HEK293 (cell line): ENCODE measurements around the gene LMBRD2.

Source experiments
- CTCF ChIA-PET: fragments of 350-600 bp; formaldehyde crosslinking; extraction: SDS; loops from one replicate; lab custom pipeline; 2021; ENCODE audit warnings: antibody characterized with exemption; lab: Yijun Ruan, JAX
- POLR2A ChIA-PET: fragments of 300-600 bp; formaldehyde crosslinking; extraction: SDS; loops from one replicate; lab custom pipeline; 2020; ENCODE audit warnings: antibody characterized with exemption, inconsistent platforms; lab: Yijun Ruan, JAX
- H3K27ac ChIP-seq: fragments of 200-500 bp; sonication (Bioruptor generic); 2 replicates; pipeline ENCODE4 v1.5.1; 2014; ENCODE audit warnings: low read depth, low read length, control low read depth, inconsistent platforms; ENCODE audit errors: extremely low read depth
- H3K36me3 ChIP-seq, 2 experiments: fragments of 200-500 bp in 1 of 2; sonication (Bioruptor generic) in 1 of 2; 1 replicate in 1 of 2; 2 replicates in 1 of 2; pipeline ENCODE4 v1.5.1; 2014 to 2017; ENCODE audit warnings: inconsistent platforms in 2 of 2, low read length in 2 of 2; ENCODE audit not compliant: control insufficient read depth in 2 of 2, insufficient read depth in 1 of 2
- H3K4me1 ChIP-seq: fragments of 200-500 bp; sonication (Bioruptor generic); 2 replicates; pipeline ENCODE4 v1.5.1; 2014; ENCODE audit warnings: mild to moderate bottlenecking, low read length, inconsistent platforms; ENCODE audit not compliant: control insufficient read depth, insufficient read depth
- H3K4me3 ChIP-seq: 2 replicates; pipeline ENCODE4 v1.5.1; 2011; ENCODE audit warnings: low read depth, mild to moderate bottlenecking, control low read depth, low read length, moderate library complexity
- H3K9me3 ChIP-seq: fragments of 200-500 bp; sonication (Bioruptor generic); 2 replicates; pipeline ENCODE4 v1.5.1; 2014; ENCODE audit warnings: low read depth, low read length, inconsistent platforms; ENCODE audit not compliant: control insufficient read depth, insufficient read depth
- CTCF ChIP-seq: fragments of 450-650 bp; formaldehyde crosslinking; IDR thresholded peaks from 2 replicates; pipeline ENCODE4 v1.5.1; 2016; ENCODE audit warnings: missing biosample characterization, missing genetic modification characterization
- GLIS1 ChIP-seq: fragments of 450-650 bp; formaldehyde crosslinking; IDR thresholded peaks from 2 replicates; pipeline ENCODE4 v1.5.1; 2016; ENCODE audit warnings: missing biosample characterization, missing genetic modification characterization
- GLIS2 ChIP-seq: fragments of 450-650 bp; formaldehyde crosslinking; IDR thresholded peaks from 2 replicates; pipeline ENCODE4 v1.5.1; 2016; ENCODE audit warnings: missing biosample characterization, missing genetic modification characterization
- HOXA7 ChIP-seq: sonication (generic); formaldehyde crosslinking; IDR thresholded peaks from 2 replicates; pipeline ENCODE4 v1.8.1; 2022; ENCODE audit warnings: missing genetic modification reagents, borderline replicate concordance
- TRIM28 ChIP-seq: IDR thresholded peaks from 2 replicates; pipeline ENCODE4 v1.6.1; 2011; ENCODE audit warnings: low read length, control low read depth, borderline replicate concordance
- ZNF394 ChIP-seq: fragments of 450-650 bp; formaldehyde crosslinking; IDR thresholded peaks from 2 replicates; pipeline ENCODE4 v1.5.1; 2016; ENCODE audit warnings: missing biosample characterization, missing genetic modification characterization, mild to moderate bottlenecking, moderate library complexity, borderline replicate concordance
- ZNF514 ChIP-seq: fragments of 450-650 bp; formaldehyde crosslinking; IDR thresholded peaks from 2 replicates; pipeline ENCODE4 v1.5.1; 2016; ENCODE audit warnings: missing biosample characterization, missing genetic modification characterization
- ZNF610 ChIP-seq: fragments of 450-650 bp; formaldehyde crosslinking; IDR thresholded peaks from 2 replicates; pipeline ENCODE4 v1.5.1; 2016; ENCODE audit warnings: missing biosample characterization, missing genetic modification characterization, borderline replicate concordance
- ZNF768 ChIP-seq: fragments of 450-650 bp; formaldehyde crosslinking; IDR thresholded peaks from 2 replicates; pipeline ENCODE4 v1.5.1; 2018; ENCODE audit warnings: missing biosample characterization, mild to moderate bottlenecking, missing genetic modification characterization
- ZNF791 ChIP-seq: fragments of 450-650 bp; formaldehyde crosslinking; IDR thresholded peaks from 2 replicates; pipeline ENCODE4 v1.5.1; 2016; ENCODE audit warnings: missing biosample characterization, missing genetic modification characterization
- ZSCAN16 ChIP-seq: fragments of 450-650 bp; formaldehyde crosslinking; IDR thresholded peaks from 2 replicates; pipeline ENCODE4 v1.5.1; 2016; ENCODE audit warnings: missing biosample characterization, missing genetic modification characterization
- ZSCAN18 ChIP-seq: fragments of 450-650 bp; formaldehyde crosslinking; IDR thresholded peaks from 2 replicates; pipeline ENCODE4 v1.5.1; 2016; ENCODE audit warnings: missing biosample characterization, missing genetic modification characterization
- TF ChIP-seq, protein P1 (sequence below): fragments of 450-650 bp; formaldehyde crosslinking; IDR thresholded peaks from 2 replicates; pipeline ENCODE4; 2016; ENCODE audit warnings: missing biosample characterization, missing genetic modification characterization
- TF ChIP-seq, protein P2 (sequence below): fragments of 450-650 bp; formaldehyde crosslinking; IDR thresholded peaks from 2 replicates; pipeline ENCODE4 v1.5.1; 2016; ENCODE audit warnings: missing biosample characterization, missing genetic modification characterization, borderline replicate concordance
- TF ChIP-seq, protein P3 (sequence below): fragments of 450-650 bp; IDR thresholded peaks from 2 replicates; pipeline ENCODE4 v1.5.1; 2018; ENCODE audit warnings: missing biosample characterization, mild to moderate bottlenecking, missing genetic modification characterization
- TF ChIP-seq, protein P4 (sequence below): fragments of 450-650 bp; formaldehyde crosslinking; IDR thresholded peaks from 2 replicates; pipeline ENCODE4 v1.5.1; 2016; ENCODE audit warnings: missing biosample characterization, missing genetic modification characterization

The LMBRD2 gene

DNA sequence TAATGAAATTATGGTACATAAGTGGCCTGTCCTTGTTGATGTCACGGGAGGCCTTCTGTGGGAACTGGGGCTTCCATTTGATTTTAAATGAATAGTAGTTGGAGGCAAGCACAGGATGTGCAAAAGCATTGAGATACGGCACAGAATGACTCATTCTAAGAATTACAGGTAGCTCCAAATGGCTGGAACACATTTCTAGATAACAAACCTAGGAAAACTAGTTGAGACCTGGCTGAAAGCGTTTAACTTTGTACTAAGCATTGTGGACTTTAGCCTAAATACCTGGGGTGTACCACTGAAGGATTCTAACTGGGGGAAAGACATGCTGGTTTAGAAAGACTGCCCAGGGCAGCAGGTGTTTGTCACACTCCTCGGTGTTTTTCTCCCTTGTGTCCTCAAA is 9.7 kb upstream of the LMBRD2 start:
- CTCF ChIA-PET: interaction anchor here (0.6 to 1.6 kb wide), 4 partner anchors 8 to 345 kb away, joined by 3 to 4 read pairs (median 4); no protein-coding TSS in a partner anchor
- no peaks in the 10 kb centered on the region for H3K4me1 ChIP-seq
- TF ChIP-seq ZSCAN18 (tag by site-specific recombination) (no peak), TRIM28 (no peak), ZSCAN16 (no peak), ZNF514 (no peak), ZNF394 (tag by site-specific recombination) (no peak)
- TF ChIP-seq, protein P1, sequence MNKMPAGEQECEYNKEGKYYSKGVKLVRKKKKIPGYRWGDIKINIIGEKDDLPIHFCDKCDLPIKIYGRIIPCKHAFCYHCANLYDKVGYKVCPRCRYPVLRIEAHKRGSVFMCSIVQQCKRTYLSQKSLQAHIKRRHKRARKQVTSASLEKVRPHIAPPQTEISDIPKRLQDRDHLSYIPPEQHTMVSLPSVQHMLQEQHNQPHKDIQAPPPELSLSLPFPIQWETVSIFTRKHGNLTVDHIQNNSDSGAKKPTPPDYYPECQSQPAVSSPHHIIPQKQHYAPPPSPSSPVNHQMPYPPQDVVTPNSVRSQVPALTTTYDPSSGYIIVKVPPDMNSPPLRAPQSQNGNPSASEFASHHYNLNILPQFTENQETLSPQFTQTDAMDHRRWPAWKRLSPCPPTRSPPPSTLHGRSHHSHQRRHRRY (tag by site-specific recombination): no peak
- TF ChIP-seq, protein P2, sequence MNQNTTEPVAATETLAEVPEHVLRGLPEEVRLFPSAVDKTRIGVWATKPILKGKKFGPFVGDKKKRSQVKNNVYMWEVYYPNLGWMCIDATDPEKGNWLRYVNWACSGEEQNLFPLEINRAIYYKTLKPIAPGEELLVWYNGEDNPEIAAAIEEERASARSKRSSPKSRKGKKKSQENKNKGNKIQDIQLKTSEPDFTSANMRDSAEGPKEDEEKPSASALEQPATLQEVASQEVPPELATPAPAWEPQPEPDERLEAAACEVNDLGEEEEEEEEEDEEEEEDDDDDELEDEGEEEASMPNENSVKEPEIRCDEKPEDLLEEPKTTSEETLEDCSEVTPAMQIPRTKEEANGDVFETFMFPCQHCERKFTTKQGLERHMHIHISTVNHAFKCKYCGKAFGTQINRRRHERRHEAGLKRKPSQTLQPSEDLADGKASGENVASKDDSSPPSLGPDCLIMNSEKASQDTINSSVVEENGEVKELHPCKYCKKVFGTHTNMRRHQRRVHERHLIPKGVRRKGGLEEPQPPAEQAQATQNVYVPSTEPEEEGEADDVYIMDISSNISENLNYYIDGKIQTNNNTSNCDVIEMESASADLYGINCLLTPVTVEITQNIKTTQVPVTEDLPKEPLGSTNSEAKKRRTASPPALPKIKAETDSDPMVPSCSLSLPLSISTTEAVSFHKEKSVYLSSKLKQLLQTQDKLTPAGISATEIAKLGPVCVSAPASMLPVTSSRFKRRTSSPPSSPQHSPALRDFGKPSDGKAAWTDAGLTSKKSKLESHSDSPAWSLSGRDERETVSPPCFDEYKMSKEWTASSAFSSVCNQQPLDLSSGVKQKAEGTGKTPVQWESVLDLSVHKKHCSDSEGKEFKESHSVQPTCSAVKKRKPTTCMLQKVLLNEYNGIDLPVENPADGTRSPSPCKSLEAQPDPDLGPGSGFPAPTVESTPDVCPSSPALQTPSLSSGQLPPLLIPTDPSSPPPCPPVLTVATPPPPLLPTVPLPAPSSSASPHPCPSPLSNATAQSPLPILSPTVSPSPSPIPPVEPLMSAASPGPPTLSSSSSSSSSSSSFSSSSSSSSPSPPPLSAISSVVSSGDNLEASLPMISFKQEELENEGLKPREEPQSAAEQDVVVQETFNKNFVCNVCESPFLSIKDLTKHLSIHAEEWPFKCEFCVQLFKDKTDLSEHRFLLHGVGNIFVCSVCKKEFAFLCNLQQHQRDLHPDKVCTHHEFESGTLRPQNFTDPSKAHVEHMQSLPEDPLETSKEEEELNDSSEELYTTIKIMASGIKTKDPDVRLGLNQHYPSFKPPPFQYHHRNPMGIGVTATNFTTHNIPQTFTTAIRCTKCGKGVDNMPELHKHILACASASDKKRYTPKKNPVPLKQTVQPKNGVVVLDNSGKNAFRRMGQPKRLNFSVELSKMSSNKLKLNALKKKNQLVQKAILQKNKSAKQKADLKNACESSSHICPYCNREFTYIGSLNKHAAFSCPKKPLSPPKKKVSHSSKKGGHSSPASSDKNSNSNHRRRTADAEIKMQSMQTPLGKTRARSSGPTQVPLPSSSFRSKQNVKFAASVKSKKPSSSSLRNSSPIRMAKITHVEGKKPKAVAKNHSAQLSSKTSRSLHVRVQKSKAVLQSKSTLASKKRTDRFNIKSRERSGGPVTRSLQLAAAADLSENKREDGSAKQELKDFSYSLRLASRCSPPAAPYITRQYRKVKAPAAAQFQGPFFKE (tag by site-specific recombination): no peak
- TF ChIP-seq, all 188 proteins: peak for 0
- Histone ChIP-seq H3K9me3 (no peaks in the 10 kb centered on the region), H3K4me3 (no peak overlapping the region), H3K27ac (no peak overlapping the region), H3K36me3 (peaks cover 45 to 100% of the 10 kb centered on the region in 2 experiments; a peak in 2 of 3 replicates)
- POLR2A ChIA-PET: interaction anchor here (0.6 to 1.9 kb wide), 3 partner anchors 9 to 19 kb away, joined by 3 to 9 read pairs (median 3); partner anchors contain the start of genes LMBRD2 and SKP2

- no peak overlapping the region for H3K4me3 ChIP-seq
- ChIA-PET CTCF (interaction anchor here (1.0 to 1.6 kb wide), 3 partner anchors 81 to 346 kb away, joined by 3 to 4 read pairs (median 4); no protein-coding TSS in a partner anchor), POLR2A (interaction anchor here (0.8 to 1.9 kb wide), 2 partner anchors 8 to 9 kb away, joined by 3 to 9 read pairs; partner anchors contain the start of genes LMBRD2 and SKP2)
- peaks cover 37 to 100% of the 10 kb centered on the region in 2 experiments; a peak in 2 of 3 replicates for H3K36me3 ChIP-seq
- no peaks in the 10 kb centered on the region for H3K4me1 ChIP-seq
- H3K27ac ChIP-seq: no peak overlapping the region
- no peak for TF ChIP-seq ZNF791
- no peak for TF ChIP-seq ZNF610 (tag by site-specific recombination)
- no peak for TF ChIP-seq ZNF768 (tag by site-specific recombination)
- TF ChIP-seq, all 188 proteins: peak for 0
- H3K9me3 ChIP-seq: no peaks in the 10 kb centered on the region
These were observed 8.9 kb upstream of the LMBRD2 start for GRCh38 chr5:36160617-36161016.

DNA sequence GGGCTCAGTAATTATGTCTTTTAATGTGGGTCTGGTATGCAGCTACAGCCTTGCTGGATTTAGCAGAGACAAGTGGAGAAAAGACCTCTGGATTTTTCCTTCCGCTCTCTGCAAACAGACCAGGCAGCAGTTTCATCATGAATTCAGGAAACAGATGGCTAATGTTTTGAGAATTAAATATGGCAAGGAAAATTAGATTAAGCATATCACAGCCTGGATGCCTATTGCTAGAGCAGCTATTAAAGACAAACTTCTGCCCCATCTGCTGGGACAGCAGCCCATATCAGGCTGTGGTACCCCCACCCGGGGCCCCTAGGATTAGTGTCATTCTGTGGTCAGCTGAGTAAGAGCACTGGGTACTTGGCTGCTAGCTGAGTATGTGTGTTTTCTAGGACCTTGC is 6.5 kb upstream of the LMBRD2 start:
- peaks cover 23 to 100% of the 10 kb centered on the region in 2 experiments for H3K36me3 ChIP-seq
- H3K27ac ChIP-seq: no peak overlapping the region
- no peaks in the 10 kb centered on the region for H3K9me3 ChIP-seq
- H3K4me1 ChIP-seq: peaks cover 2% of the 10 kb centered on the region
- ChIA-PET CTCF (interaction anchor here (0.6 kb wide), 1 partner anchor 354 kb away, joined by 3 read pairs; no protein-coding TSS in a partner anchor), POLR2A (interaction anchor here (0.7 kb wide), 1 partner anchor 10 kb away, joined by 3 read pairs; no protein-coding TSS in a partner anchor)
- H3K4me3 ChIP-seq: no peak overlapping the region
- TF ChIP-seq CTCF (tag by site-specific recombination) (no peak), GLIS2 (no peak), HOXA7 (CRISPR knock-in tag) (no peak), GLIS1 (no peak)
- TF ChIP-seq, protein P3, sequence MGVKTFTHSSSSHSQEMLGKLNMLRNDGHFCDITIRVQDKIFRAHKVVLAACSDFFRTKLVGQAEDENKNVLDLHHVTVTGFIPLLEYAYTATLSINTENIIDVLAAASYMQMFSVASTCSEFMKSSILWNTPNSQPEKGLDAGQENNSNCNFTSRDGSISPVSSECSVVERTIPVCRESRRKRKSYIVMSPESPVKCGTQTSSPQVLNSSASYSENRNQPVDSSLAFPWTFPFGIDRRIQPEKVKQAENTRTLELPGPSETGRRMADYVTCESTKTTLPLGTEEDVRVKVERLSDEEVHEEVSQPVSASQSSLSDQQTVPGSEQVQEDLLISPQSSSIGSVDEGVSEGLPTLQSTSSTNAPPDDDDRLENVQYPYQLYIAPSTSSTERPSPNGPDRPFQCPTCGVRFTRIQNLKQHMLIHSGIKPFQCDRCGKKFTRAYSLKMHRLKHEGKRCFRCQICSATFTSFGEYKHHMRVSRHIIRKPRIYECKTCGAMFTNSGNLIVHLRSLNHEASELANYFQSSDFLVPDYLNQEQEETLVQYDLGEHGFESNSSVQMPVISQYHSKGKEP: no peak
- TF ChIP-seq, protein P4, sequence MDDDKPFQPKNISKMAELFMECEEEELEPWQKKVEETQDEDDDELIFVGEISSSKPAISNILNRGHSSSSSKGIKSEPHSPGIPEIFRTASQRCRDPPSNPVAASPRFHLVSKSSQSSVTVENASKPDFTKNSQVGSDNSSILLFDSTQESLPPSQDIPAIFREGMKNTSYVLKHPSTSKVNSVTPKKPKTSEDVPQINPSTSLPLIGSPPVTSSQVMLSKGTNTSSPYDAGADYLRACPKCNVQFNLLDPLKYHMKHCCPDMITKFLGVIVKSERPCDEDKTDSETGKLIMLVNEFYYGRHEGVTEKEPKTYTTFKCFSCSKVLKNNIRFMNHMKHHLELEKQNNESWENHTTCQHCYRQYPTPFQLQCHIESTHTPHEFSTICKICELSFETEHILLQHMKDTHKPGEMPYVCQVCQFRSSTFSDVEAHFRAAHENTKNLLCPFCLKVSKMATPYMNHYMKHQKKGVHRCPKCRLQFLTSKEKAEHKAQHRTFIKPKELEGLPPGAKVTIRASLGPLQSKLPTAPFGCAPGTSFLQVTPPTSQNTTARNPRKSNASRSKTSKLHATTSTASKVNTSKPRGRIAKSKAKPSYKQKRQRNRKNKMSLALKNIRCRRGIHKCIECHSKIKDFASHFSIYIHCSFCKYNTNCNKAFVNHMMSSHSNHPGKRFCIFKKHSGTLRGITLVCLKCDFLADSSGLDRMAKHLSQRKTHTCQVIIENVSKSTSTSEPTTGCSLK (tag by site-specific recombination): no peak
